Suprapubic skin (tissue), 4 donors: ENCODE results near the gene PCARE. TPM values are rescaled to one million over a fixed set of nuclear protein-coding genes. Genes with fewer than 3 reads are reported as not detected.

Experiments
- DNase-seq, 2 donors: peaks; one replicate each; pipeline ENCODE4 v3.0.0-alpha.2; 2019; ENCODE audit warnings: low spot score in 2 of 2
- H3K27ac ChIP-seq: fragments of 200-600 bp; sonication (generic); one replicate; pipeline ENCODE4 v1.5.1; 2019
- H3K27me3 ChIP-seq: fragments of 200-600 bp; sonication (generic); one replicate; pipeline ENCODE4 v1.5.1; 2019
- H3K36me3 ChIP-seq: fragments of 200-600 bp; sonication (generic); one replicate; pipeline ENCODE4 v1.5.1; 2019
- H3K4me1 ChIP-seq: fragments of 200-600 bp; sonication (generic); one replicate; pipeline ENCODE4 v1.5.1; 2019
- H3K4me3 ChIP-seq: fragments of 200-600 bp; sonication (generic); one replicate; pipeline ENCODE4 v1.5.1; 2019; ENCODE audit warnings: mild to moderate bottlenecking
- H3K9me3 ChIP-seq: fragments of 200-600 bp; sonication (generic); one replicate; pipeline ENCODE4 v1.5.1; 2019
- CTCF ChIP-seq, 2 donors: fragments of 200-600 bp in 1 of 2; fragments of 450-650 bp in 1 of 2; sonication (generic) in 1 of 2; IDR thresholded peaks; one replicate each; pipeline ENCODE4 v1.5.1; 2016 to 2019; ENCODE audit warnings: antibody characterized with exemption in 2 of 2, mild to moderate bottlenecking in 1 of 2, moderate library complexity in 1 of 2
- EP300 ChIP-seq: sonication (generic); formaldehyde crosslinking; IDR thresholded peaks from one replicate; pipeline ENCODE4 v1.6.1; 2017; ENCODE audit warnings: antibody characterized with exemption
- POLR2A ChIP-seq, 2 donors: fragments of 450-650 bp; IDR thresholded peaks; one replicate each; pipeline ENCODE4 v1.6.1; 2017; ENCODE audit warnings: antibody characterized with exemption in 2 of 2, mild to moderate bottlenecking in 2 of 2, moderate library complexity in 2 of 2
- POLR2AphosphoS5 ChIP-seq, 3 donors: sonication (generic); formaldehyde crosslinking; IDR thresholded peaks; one replicate each; pipeline ENCODE4 v1.6.1; 2017; ENCODE audit warnings: antibody characterized with exemption in 3 of 3
- WGBS: methylation state at CpG from one replicate; pipeline ENCODE4 v1.1.5; 2018; 5-methylcytosine and 5-hydroxymethylcytosine counted together
- total RNA-seq, 4 donors: library from RNA; depleted of rRNA; stranded (reverse); fragments of >200 nt; gene quantifications; one replicate each; pipeline ENCODE4 v1.1.0, GENCODE V29; 2016

The PCARE gene
- total RNA-seq, 4 donors from 2014 or later: 0.04 to 0.34 (median 0.14) TPM

- 88% methylated on average over 12 of the region's 19 CpGs for WGBS
- no peak overlapping the region for H3K27ac ChIP-seq
These were observed 56.4 kb downstream of the PCARE start for GRCh38 chr2:29017716-29018435.

GRCh38 chr2:29016504-29016903, 57.8 kb downstream of the PCARE start:
- no peaks in the 10 kb centered on the region for H3K36me3 ChIP-seq
- DNase-seq: no peak
- no peaks in the 10 kb centered on the region for H3K27me3 ChIP-seq
- H3K27ac ChIP-seq: peak overlapping the region; percentile 59
- 61% methylated on average over 5 of the region's 5 CpGs for WGBS
- H3K4me1 ChIP-seq: peaks cover 52% of the 10 kb centered on the region
- no peak overlapping the region for H3K4me3 ChIP-seq
- no peak for TF ChIP-seq POLR2AphosphoS5 (IDR thresholded peaks at IDR 0.05)
- no peak for TF ChIP-seq POLR2A (IDR thresholded peaks at IDR 0.05)
- TF ChIP-seq CTCF (IDR thresholded peaks at IDR 0.05): no peak
- H3K9me3 ChIP-seq: no peaks in the 10 kb centered on the region

More at GRCh38 chr2:29017716-29018435, 56.4 kb downstream of the PCARE start:
- no peaks in the 10 kb centered on the region for H3K27me3 ChIP-seq
- H3K9me3 ChIP-seq: no peaks in the 10 kb centered on the region
- no peak for DNase-seq
- no peaks in the 10 kb centered on the region for H3K36me3 ChIP-seq
- no peak for TF ChIP-seq EP300
- no peak for TF ChIP-seq POLR2AphosphoS5 (IDR thresholded peaks at IDR 0.05)
- TF ChIP-seq POLR2A (IDR thresholded peaks at IDR 0.05): no peak
- no peak for TF ChIP-seq CTCF (IDR thresholded peaks at IDR 0.05)
- H3K4me1 ChIP-seq: peaks cover 38% of the 10 kb centered on the region
- H3K4me3 ChIP-seq: no peak overlapping the region

- Histone ChIP-seq H3K27ac (peak overlapping the region; percentile 10), H3K9me3 (no peaks in the 10 kb centered on the region), H3K36me3 (no peaks in the 10 kb centered on the region), H3K4me3 (no peak overlapping the region), H3K4me1 (peaks cover 55% of the 10 kb centered on the region), H3K27me3 (no peaks in the 10 kb centered on the region)
- DNase-seq: no peak
- TF ChIP-seq CTCF (IDR thresholded peaks at IDR 0.05) (no peak), POLR2AphosphoS5 (IDR thresholded peaks at IDR 0.05) (no peak), EP300 (no peak), POLR2A (IDR thresholded peaks at IDR 0.05) (no peak)
- WGBS: 82% methylated on average over 17 of the region's 17 CpGs
These were observed 58.4 kb downstream of the PCARE start for GRCh38 chr2:29015701-29016470.

GRCh38 chr2:29014811-29015421, 59.4 kb downstream of the PCARE start:
- 70% methylated on average over 13 of the region's 13 CpGs for WGBS
- no peaks in the 10 kb centered on the region for H3K9me3 ChIP-seq
- no peak overlapping the region for H3K27ac ChIP-seq
- H3K4me3 ChIP-seq: no peak overlapping the region
- peaks cover 55% of the 10 kb centered on the region for H3K4me1 ChIP-seq
- H3K27me3 ChIP-seq: no peaks in the 10 kb centered on the region
- H3K36me3 ChIP-seq: no peaks in the 10 kb centered on the region
- no peak for TF ChIP-seq EP300
- no peak for TF ChIP-seq CTCF (IDR thresholded peaks at IDR 0.05)
- DNase-seq: no peak

- Histone ChIP-seq H3K9me3 (no peaks in the 10 kb centered on the region), H3K27ac (no peak overlapping the region), H3K4me3 (no peak overlapping the region), H3K27me3 (no peaks in the 10 kb centered on the region), H3K36me3 (no peaks in the 10 kb centered on the region), H3K4me1 (peaks cover 55% of the 10 kb centered on the region)
- DNase-seq: no peak
- 85% methylated on average over 8 of the region's 8 CpGs for WGBS
- no peak for TF ChIP-seq EP300
- no peak for TF ChIP-seq POLR2A (IDR thresholded peaks at IDR 0.05)
- no peak for TF ChIP-seq CTCF (IDR thresholded peaks at IDR 0.05)
- TF ChIP-seq POLR2AphosphoS5 (IDR thresholded peaks at IDR 0.05): no peak
These were observed 60.0 kb downstream of the PCARE start for GRCh38 chr2:29014331-29014730.
